ENCODE measurements around the gene MAGI1.

The MAGI1 gene

DNA sequence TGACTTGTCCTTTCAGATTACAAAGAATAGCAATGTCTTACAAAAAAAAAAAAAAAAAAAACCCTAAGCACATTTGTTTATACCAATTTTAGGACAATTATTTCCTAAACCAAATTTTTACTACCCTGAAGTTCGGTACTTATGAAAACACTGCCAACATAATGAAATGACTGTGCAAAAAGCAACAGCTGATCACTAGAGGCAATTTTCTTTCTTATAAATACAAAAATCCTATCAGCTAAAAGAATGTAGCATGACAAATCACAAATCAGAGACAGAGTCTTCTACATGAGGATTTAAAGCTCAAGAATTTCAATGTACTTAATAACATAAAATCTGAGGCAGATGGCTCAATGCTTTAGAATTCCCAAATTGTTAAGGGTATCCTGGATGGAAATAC is 191.8 kb downstream of the MAGI1 start:
- Histone ChIP-seq H4K20me1 (ENCODE audit: insufficient read depth) (no peaks in the 10 kb centered on the region), H3K36me3 (ENCODE audit: insufficient read depth) (no peaks in the 10 kb centered on the region), H3K27me3 (ENCODE audit: insufficient read depth, low read depth) (no peaks in the 10 kb centered on the region), H3K9ac (no peak overlapping the region), H3K4me1 (ENCODE audit: low read depth, poor library complexity, severe bottlenecking) (peaks cover 37% of the 10 kb centered on the region), H3K27ac (no peak overlapping the region), H3K4me3 (IDR thresholded peaks at IDR 0.05; ENCODE audit: insufficient read depth, low read depth, low read length) (no peak overlapping the region), H3K4me2 (no peak overlapping the region), H2AFZ (ENCODE audit: low read depth) (no peak overlapping the region), H3K79me2 (ENCODE audit: insufficient read depth, low read depth) (no peaks in the 10 kb centered on the region)
- TF ChIP-seq, protein P1, sequence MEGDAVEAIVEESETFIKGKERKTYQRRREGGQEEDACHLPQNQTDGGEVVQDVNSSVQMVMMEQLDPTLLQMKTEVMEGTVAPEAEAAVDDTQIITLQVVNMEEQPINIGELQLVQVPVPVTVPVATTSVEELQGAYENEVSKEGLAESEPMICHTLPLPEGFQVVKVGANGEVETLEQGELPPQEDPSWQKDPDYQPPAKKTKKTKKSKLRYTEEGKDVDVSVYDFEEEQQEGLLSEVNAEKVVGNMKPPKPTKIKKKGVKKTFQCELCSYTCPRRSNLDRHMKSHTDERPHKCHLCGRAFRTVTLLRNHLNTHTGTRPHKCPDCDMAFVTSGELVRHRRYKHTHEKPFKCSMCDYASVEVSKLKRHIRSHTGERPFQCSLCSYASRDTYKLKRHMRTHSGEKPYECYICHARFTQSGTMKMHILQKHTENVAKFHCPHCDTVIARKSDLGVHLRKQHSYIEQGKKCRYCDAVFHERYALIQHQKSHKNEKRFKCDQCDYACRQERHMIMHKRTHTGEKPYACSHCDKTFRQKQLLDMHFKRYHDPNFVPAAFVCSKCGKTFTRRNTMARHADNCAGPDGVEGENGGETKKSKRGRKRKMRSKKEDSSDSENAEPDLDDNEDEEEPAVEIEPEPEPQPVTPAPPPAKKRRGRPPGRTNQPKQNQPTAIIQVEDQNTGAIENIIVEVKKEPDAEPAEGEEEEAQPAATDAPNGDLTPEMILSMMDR (conservative IDR thresholded peaks at IDR 0.05; ENCODE audit: low read depth, low read length), result no peak

DNA sequence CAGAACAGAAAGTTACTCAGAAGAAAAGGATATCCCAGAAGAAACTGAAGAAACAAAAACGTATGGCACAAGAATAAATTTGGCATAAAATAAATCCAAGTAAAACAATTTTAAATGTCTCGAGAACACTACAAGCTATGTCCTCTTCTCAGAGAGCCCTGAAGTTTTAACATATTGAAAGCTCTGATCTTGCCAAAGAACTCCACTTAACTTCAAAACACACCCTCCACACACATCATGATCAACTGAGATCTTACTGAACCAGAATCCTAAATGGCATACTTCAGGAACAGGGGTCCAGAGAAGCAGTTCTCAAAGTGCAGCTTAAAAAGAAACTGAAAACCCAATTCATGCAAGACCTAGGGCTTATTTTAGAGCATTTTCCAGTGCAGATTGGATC is 194.3 kb downstream of the MAGI1 start:
- peaks cover 32% of the 10 kb centered on the region for H3K4me1 ChIP-seq (ENCODE audit: low read depth, poor library complexity, severe bottlenecking)
- H3K4me2 ChIP-seq, result no peak overlapping the region
- TF ChIP-seq, protein P1 (conservative IDR thresholded peaks at IDR 0.05; ENCODE audit: low read depth, low read length), result no peak
- H3K27me3 ChIP-seq (ENCODE audit: insufficient read depth, low read depth), result no peaks in the 10 kb centered on the region
- H2AFZ ChIP-seq (ENCODE audit: low read depth), result no peak overlapping the region
- H3K27ac ChIP-seq, result no peak overlapping the region
- no peak overlapping the region for H3K4me3 ChIP-seq (IDR thresholded peaks at IDR 0.05; ENCODE audit: insufficient read depth, low read depth, low read length)
- H4K20me1 ChIP-seq (ENCODE audit: insufficient read depth), result no peaks in the 10 kb centered on the region
- no peaks in the 10 kb centered on the region for H3K36me3 ChIP-seq (ENCODE audit: insufficient read depth)
- H3K9ac ChIP-seq, result no peak overlapping the region
- H3K79me2 ChIP-seq (ENCODE audit: insufficient read depth, low read depth), result no peaks in the 10 kb centered on the region

DNA sequence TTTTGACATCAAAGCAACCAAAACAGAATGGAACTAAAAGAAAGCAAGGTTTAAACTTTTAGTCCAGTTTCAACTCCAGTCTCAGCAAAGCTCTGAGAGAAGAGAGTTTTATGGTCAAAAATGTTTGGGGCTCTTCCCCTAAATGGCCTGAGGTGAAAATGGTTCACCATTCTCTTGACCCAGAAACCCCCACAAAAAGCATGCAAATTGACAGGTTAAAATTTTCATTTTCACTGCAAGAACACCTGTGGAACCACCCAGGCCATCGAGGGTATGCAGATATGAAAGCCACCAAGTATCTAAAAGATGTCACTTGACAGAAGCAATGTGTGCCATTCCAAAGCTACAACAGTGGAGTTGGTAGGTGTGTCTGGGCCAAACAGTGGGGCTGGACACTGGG is 195.0 kb downstream of the MAGI1 start:
- no peak overlapping the region for H2AFZ ChIP-seq (ENCODE audit: low read depth)
- no peak overlapping the region for H3K27ac ChIP-seq
- H3K27me3 ChIP-seq (ENCODE audit: insufficient read depth, low read depth), result no peaks in the 10 kb centered on the region
- H3K4me1 ChIP-seq (ENCODE audit: low read depth, poor library complexity, severe bottlenecking), result peaks cover 32% of the 10 kb centered on the region
- H4K20me1 ChIP-seq (ENCODE audit: insufficient read depth), result no peaks in the 10 kb centered on the region
- no peak overlapping the region for H3K9ac ChIP-seq
- H3K4me2 ChIP-seq, result 0 out of 2 replicates have a peak overlapping the region, but pooled peaks have one; percentile 21
- no peaks in the 10 kb centered on the region for H3K36me3 ChIP-seq (ENCODE audit: insufficient read depth)
- H3K4me3 ChIP-seq (IDR thresholded peaks at IDR 0.05; ENCODE audit: insufficient read depth, low read depth, low read length), result no peak overlapping the region
- TF ChIP-seq, protein P1 (conservative IDR thresholded peaks at IDR 0.05; ENCODE audit: low read depth, low read length), result no peak
- no peaks in the 10 kb centered on the region for H3K79me2 ChIP-seq (ENCODE audit: insufficient read depth, low read depth)

DNA sequence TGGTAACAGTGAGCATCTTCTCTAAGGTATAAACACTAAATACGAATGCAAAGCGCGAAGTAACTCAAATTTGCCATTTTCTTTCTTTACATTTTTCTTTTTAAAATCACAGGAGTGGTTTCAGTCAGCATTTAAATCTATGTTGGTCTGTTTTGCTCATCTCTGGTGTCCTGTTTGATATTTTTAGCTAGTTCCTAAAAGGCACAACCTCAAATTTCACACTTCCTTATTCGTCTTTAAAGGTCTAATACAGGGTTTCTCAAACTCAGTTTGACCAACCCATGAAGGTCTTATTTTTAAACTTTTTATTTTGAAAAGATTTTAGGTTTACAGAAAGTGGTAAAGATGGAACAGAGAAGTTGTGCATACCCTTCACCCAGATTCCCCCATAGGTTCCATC is 201.1 kb downstream of the MAGI1 start:
- Histone ChIP-seq H3K9ac (no peak overlapping the region), H3K4me1 (ENCODE audit: low read depth, poor library complexity, severe bottlenecking) (peaks cover 29% of the 10 kb centered on the region), H3K36me3 (ENCODE audit: insufficient read depth) (no peaks in the 10 kb centered on the region), H4K20me1 (ENCODE audit: insufficient read depth) (no peaks in the 10 kb centered on the region), H2AFZ (ENCODE audit: low read depth) (no peak overlapping the region), H3K79me2 (ENCODE audit: insufficient read depth, low read depth) (no peaks in the 10 kb centered on the region), H3K4me3 (IDR thresholded peaks at IDR 0.05; ENCODE audit: insufficient read depth, low read depth, low read length) (no peak overlapping the region), H3K27ac (no peak overlapping the region), H3K4me2 (no peak overlapping the region), H3K27me3 (ENCODE audit: insufficient read depth, low read depth) (no peaks in the 10 kb centered on the region)
- TF ChIP-seq, protein P1 (conservative IDR thresholded peaks at IDR 0.05; ENCODE audit: low read depth, low read length), result no peak
